GM18498 (cell line): Measurements from ENCODE around the gene SYNE1.

ENCODE experiments used
- ATAC-seq: cut with Tn5 transposase; IDR thresholded peaks from one replicate; pipeline ENCODE4 v1.9.1; 2021; ENCODE audit warnings: mild to moderate bottlenecking, moderate library complexity; ENCODE audit not compliant: unreplicated experiment

Gene SYNE1

GRCh38 chr6:152379423-152379822 is 257.7 kb downstream of the SYNE1 start:
- no peak for ATAC-seq

- no peak for ATAC-seq
Observed at GRCh38 chr6:152378169-152378568, 259.0 kb downstream of the SYNE1 start.

- ATAC-seq = no peak
Observed at GRCh38 chr6:152375197-152375596, 262.0 kb downstream of the SYNE1 start.

GRCh38 chr6:152372945-152373344 is 264.2 kb downstream of the SYNE1 start:
- no peak for ATAC-seq

GRCh38 chr6:152371775-152372174 is 265.4 kb downstream of the SYNE1 start:
- ATAC-seq = no peak

GRCh38 chr6:152368751-152369624 is 268.2 kb downstream of the SYNE1 start:
- no peak for ATAC-seq

- ATAC-seq = no peak
Observed at GRCh38 chr6:152364866-152365265, 272.3 kb downstream of the SYNE1 start.

- no peak for ATAC-seq
Observed at GRCh38 chr6:152360034-152360433, 277.1 kb downstream of the SYNE1 start.

- ATAC-seq = peak; percentile 78
Observed at GRCh38 chr6:152356662-152357061, 280.5 kb downstream of the SYNE1 start.

GRCh38 chr6:152356016-152356415 is 281.1 kb downstream of the SYNE1 start:
- no peak for ATAC-seq

- no peak for ATAC-seq
Observed at GRCh38 chr6:152355166-152355565, 282.0 kb downstream of the SYNE1 start.

GRCh38 chr6:152353440-152353839 is 283.7 kb downstream of the SYNE1 start:
- ATAC-seq = no peak

GRCh38 chr6:152351742-152352141 is 285.4 kb downstream of the SYNE1 start:
- ATAC-seq = no peak

GRCh38 chr6:152351110-152351509 is 286.1 kb downstream of the SYNE1 start:
- no peak for ATAC-seq

- ATAC-seq = no peak
Observed at GRCh38 chr6:152348116-152348515, 289.0 kb downstream of the SYNE1 start.

- ATAC-seq = no peak
Observed at GRCh38 chr6:152343735-152344360, 293.3 kb downstream of the SYNE1 start.

- no peak for ATAC-seq
Observed at GRCh38 chr6:152341596-152341995, 295.6 kb downstream of the SYNE1 start.

- ATAC-seq = peak; percentile 94
Observed at GRCh38 chr6:152338335-152339125, 298.6 kb downstream of the SYNE1 start.

GRCh38 chr6:152334555-152334954 is 302.6 kb downstream of the SYNE1 start:
- ATAC-seq = no peak

GRCh38 chr6:152330961-152331360 is 306.2 kb downstream of the SYNE1 start:
- no peak for ATAC-seq

GRCh38 chr6:152329638-152330448 is 307.3 kb downstream of the SYNE1 start:
- ATAC-seq = no peak
